Measurements from ENCODE around the gene CLIP1.

GRCh38 chr12:122265476-122265875 lies 157.0 kb downstream of the CLIP1 start:
- TF ChIP-seq, protein P1, sequence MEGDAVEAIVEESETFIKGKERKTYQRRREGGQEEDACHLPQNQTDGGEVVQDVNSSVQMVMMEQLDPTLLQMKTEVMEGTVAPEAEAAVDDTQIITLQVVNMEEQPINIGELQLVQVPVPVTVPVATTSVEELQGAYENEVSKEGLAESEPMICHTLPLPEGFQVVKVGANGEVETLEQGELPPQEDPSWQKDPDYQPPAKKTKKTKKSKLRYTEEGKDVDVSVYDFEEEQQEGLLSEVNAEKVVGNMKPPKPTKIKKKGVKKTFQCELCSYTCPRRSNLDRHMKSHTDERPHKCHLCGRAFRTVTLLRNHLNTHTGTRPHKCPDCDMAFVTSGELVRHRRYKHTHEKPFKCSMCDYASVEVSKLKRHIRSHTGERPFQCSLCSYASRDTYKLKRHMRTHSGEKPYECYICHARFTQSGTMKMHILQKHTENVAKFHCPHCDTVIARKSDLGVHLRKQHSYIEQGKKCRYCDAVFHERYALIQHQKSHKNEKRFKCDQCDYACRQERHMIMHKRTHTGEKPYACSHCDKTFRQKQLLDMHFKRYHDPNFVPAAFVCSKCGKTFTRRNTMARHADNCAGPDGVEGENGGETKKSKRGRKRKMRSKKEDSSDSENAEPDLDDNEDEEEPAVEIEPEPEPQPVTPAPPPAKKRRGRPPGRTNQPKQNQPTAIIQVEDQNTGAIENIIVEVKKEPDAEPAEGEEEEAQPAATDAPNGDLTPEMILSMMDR (IDR thresholded peaks at IDR 0.05) = no peak
- TF ChIP-seq POLR2A (IDR thresholded peaks at IDR 0.05) = no peak

Data from Peyer's patch (tissue), 4 donors.